ENCODE measurements around the gene MYRIP. TPM values are rescaled to one million over a fixed set of nuclear protein-coding genes. Genes with fewer than 3 reads are reported as not detected.

Gene MYRIP
- polyA plus RNA-seq, 1 experiment, result 0.06 TPM

- POLR2A ChIA-PET, result no interaction called here
- no peak for TF ChIP-seq CTCF (IDR thresholded peaks at IDR 0.05; ENCODE audit: insufficient read depth, low read depth, low read length)
- H3K27me3 ChIP-seq (ENCODE audit: control insufficient read depth, insufficient read depth, low read length), result peaks cover 28% of the 10 kb centered on the region
- H3K36me3 ChIP-seq (ENCODE audit: control insufficient read depth, insufficient read depth, low read length), result no peaks in the 10 kb centered on the region
- no peak for DNase-seq (ENCODE audit: low read depth)
- CTCF ChIA-PET, result no interaction called here
- H3K4me3 ChIP-seq (ENCODE audit: low read depth, low read length), result no peak overlapping the region
Observed at GRCh38 chr3:39806820-39807219, 2.6 kb upstream of the MYRIP start.

- peak overlapping the region; percentile 23 for H3K4me3 ChIP-seq (ENCODE audit: low read depth, low read length)
- POLR2A ChIA-PET, result no interaction called here
- TF ChIP-seq CTCF (IDR thresholded peaks at IDR 0.05; ENCODE audit: insufficient read depth, low read depth, low read length), result no peak
- CTCF ChIA-PET, result no interaction called here
- no peaks in the 10 kb centered on the region for H3K36me3 ChIP-seq (ENCODE audit: control insufficient read depth, insufficient read depth, low read length)
- no peak for DNase-seq (ENCODE audit: low read depth)
- peaks cover 28% of the 10 kb centered on the region for H3K27me3 ChIP-seq (ENCODE audit: control insufficient read depth, insufficient read depth, low read length)
Observed at GRCh38 chr3:39808467-39809180, 785 bp upstream of the MYRIP start.

GRCh38 chr3:39809995-39810595 lies 686 bp downstream of the MYRIP start:
- ChIA-PET CTCF (no interaction called here), POLR2A (no interaction called here)
- H3K36me3 ChIP-seq (ENCODE audit: control insufficient read depth, insufficient read depth, low read length), result no peaks in the 10 kb centered on the region
- TF ChIP-seq CTCF (IDR thresholded peaks at IDR 0.05; ENCODE audit: insufficient read depth, low read depth, low read length), result no peak
- peaks cover 28% of the 10 kb centered on the region for H3K27me3 ChIP-seq (ENCODE audit: control insufficient read depth, insufficient read depth, low read length)
- peak overlapping the region; percentile 22 for H3K4me3 ChIP-seq (ENCODE audit: low read depth, low read length)
- no peak for DNase-seq (ENCODE audit: low read depth)

- Histone ChIP-seq H3K36me3 (ENCODE audit: control insufficient read depth, insufficient read depth, low read length) (no peaks in the 10 kb centered on the region), H3K4me3 (ENCODE audit: low read depth, low read length) (no peak overlapping the region), H3K27me3 (ENCODE audit: control insufficient read depth, insufficient read depth, low read length) (peaks cover 28% of the 10 kb centered on the region)
- no peak for TF ChIP-seq CTCF (IDR thresholded peaks at IDR 0.05; ENCODE audit: insufficient read depth, low read depth, low read length)
- POLR2A ChIA-PET, result no interaction called here
- CTCF ChIA-PET, result interaction anchor here (2.4 kb wide), 1 partner anchor 368 kb away, joined by 19 read pairs; no protein-coding TSS in a partner anchor
- no peak for DNase-seq (ENCODE audit: low read depth)
Observed at GRCh38 chr3:39810647-39811161, 1.3 kb downstream of the MYRIP start.

- Histone ChIP-seq H3K4me3 (ENCODE audit: low read depth, low read length) (no peak overlapping the region), H3K36me3 (ENCODE audit: control insufficient read depth, insufficient read depth, low read length) (no peaks in the 10 kb centered on the region), H3K27me3 (ENCODE audit: control insufficient read depth, insufficient read depth, low read length) (peaks cover 28% of the 10 kb centered on the region)
- ChIA-PET CTCF (interaction anchor here (1.0 to 2.4 kb wide), 2 partner anchors 20 to 368 kb away, joined by 3 to 19 read pairs; no protein-coding TSS in a partner anchor), POLR2A (no interaction called here)
- no peak for TF ChIP-seq CTCF (IDR thresholded peaks at IDR 0.05; ENCODE audit: insufficient read depth, low read depth, low read length)
- DNase-seq (ENCODE audit: low read depth), result no peak
Observed at GRCh38 chr3:39811561-39811960, 2.2 kb downstream of the MYRIP start.

Data from BJ (cell line).